GM19193 (cell line): ENCODE results near the gene POLR1A.

ENCODE experiments used
- POLR2A ChIP-seq: IDR thresholded peaks from 4 replicates; pipeline ENCODE4 v1.6.1; 2011; ENCODE audit not compliant: insufficient read depth, insufficient read length; ENCODE audit errors: extremely low read depth

Gene POLR1A

GRCh38 chr2:85995648-85996529 is 109.8 kb downstream of the POLR1A start:
- TF ChIP-seq POLR2A: no peak

- TF ChIP-seq POLR2A: no peak
These were observed 110.6 kb downstream of the POLR1A start for GRCh38 chr2:85994897-85995647.

GRCh38 chr2:85994421-85994777 is 111.3 kb downstream of the POLR1A start:
- no peak for TF ChIP-seq POLR2A

- TF ChIP-seq POLR2A: no peak
These were observed 113.1 kb downstream of the POLR1A start for GRCh38 chr2:85992611-85993010.

GRCh38 chr2:85990084-85990483 is 115.6 kb downstream of the POLR1A start:
- TF ChIP-seq POLR2A: no peak

- TF ChIP-seq POLR2A: no peak
These were observed 116.3 kb downstream of the POLR1A start for GRCh38 chr2:85989288-85989865.

GRCh38 chr2:85988914-85989270 is 116.8 kb downstream of the POLR1A start:
- no peak for TF ChIP-seq POLR2A

- no peak for TF ChIP-seq POLR2A
These were observed 117.3 kb downstream of the POLR1A start for GRCh38 chr2:85988175-85988913.

- TF ChIP-seq POLR2A: no peak
These were observed 118.2 kb downstream of the POLR1A start for GRCh38 chr2:85987266-85988174.

- no peak for TF ChIP-seq POLR2A
These were observed 119.6 kb downstream of the POLR1A start for GRCh38 chr2:85986121-85986520.

GRCh38 chr2:85984788-85985187 is 120.9 kb downstream of the POLR1A start:
- no peak for TF ChIP-seq POLR2A

GRCh38 chr2:85983766-85984165 is 121.9 kb downstream of the POLR1A start:
- TF ChIP-seq POLR2A: no peak

- TF ChIP-seq POLR2A: no peak
These were observed 124.0 kb downstream of the POLR1A start for GRCh38 chr2:85981579-85982247.
